Liver (tissue), 9 donors: Measurements from ENCODE around the gene IL1RAP. TPM values are rescaled to one million over a fixed set of nuclear protein-coding genes. Genes with fewer than 3 reads are reported as not detected.
A peak's percentile ranks its signal among the peaks of the same experiment; 100 is the strongest.

ENCODE experiments used
- DNase-seq: peaks from one replicate; pipeline ENCODE4 v3.0.0-alpha.2; 2017; ENCODE audit warnings: low spot score
- H3K27ac ChIP-seq, 2 donors: one replicate each; pipeline ENCODE4 v1.7.0; 2013; ENCODE audit warnings: inconsistent platforms in 2 of 2, low read length in 2 of 2, control low read depth in 1 of 2, low read depth in 1 of 2, mild to moderate bottlenecking in 1 of 2
- H3K27me3 ChIP-seq, 4 donors: one replicate each; pipeline versions ENCODE4 v1.6.1 to v1.7.0; 2013; ENCODE audit warnings: low read length in 3 of 4, inconsistent platforms in 1 of 4, mild to moderate bottlenecking in 1 of 4, moderate library complexity in 1 of 4; ENCODE audit not compliant: control insufficient read depth in 4 of 4, insufficient read depth in 4 of 4
- H3K36me3 ChIP-seq, 4 donors: one replicate each; pipeline versions ENCODE4 v1.6.1 to v1.7.0; 2013; ENCODE audit warnings: low read length in 3 of 4, mild to moderate bottlenecking in 3 of 4, low read depth in 1 of 4, moderate library complexity in 1 of 4; ENCODE audit not compliant: control insufficient read depth in 4 of 4, insufficient read depth in 3 of 4
- H3K4me1 ChIP-seq, 4 donors: one replicate each; pipeline versions ENCODE4 v1.6.1 to v1.7.0; 2013; ENCODE audit warnings: low read length in 3 of 4, mild to moderate bottlenecking in 3 of 4, moderate library complexity in 1 of 4; ENCODE audit not compliant: control insufficient read depth in 4 of 4, insufficient read depth in 4 of 4
- H3K4me3 ChIP-seq, 3 donors: one replicate each; pipeline versions ENCODE4 v1.6.1 to v1.7.0; 2013; ENCODE audit warnings: low read length in 3 of 3, control low read depth in 1 of 3, low read depth in 1 of 3, mild to moderate bottlenecking in 1 of 3
- H3K9ac ChIP-seq, 2 donors: one replicate each; pipeline ENCODE4 v1.7.0; 2013; ENCODE audit warnings: low read length in 2 of 2, mild to moderate bottlenecking in 2 of 2, moderate library complexity in 2 of 2, control low read depth in 1 of 2, low read depth in 1 of 2
- H3K9me3 ChIP-seq, 4 donors: one replicate each; pipeline versions ENCODE4 v1.6.1 to v1.7.0; 2013; ENCODE audit warnings: low read length in 3 of 4; ENCODE audit not compliant: control insufficient read depth in 4 of 4
- ATF3 ChIP-seq: IDR thresholded peaks from 2 replicates; pipeline ENCODE4 v1.6.1; 2016; ENCODE audit warnings: antibody characterized with exemption
- CTCF ChIP-seq: fragments of 150-350 bp; IDR thresholded peaks from 2 replicates; pipeline ENCODE4 v1.5.1; 2017; ENCODE audit warnings: improper control_type of control experiment, low read depth, low read length; ENCODE audit not compliant: missing input control
- EGR1 ChIP-seq, 2 donors: IDR thresholded peaks; 2 replicates each; pipeline ENCODE4 v1.6.1; 2016 to 2018; ENCODE audit warnings: antibody characterized with exemption in 2 of 2, low read depth in 2 of 2
- FOXA1 ChIP-seq: IDR thresholded peaks from 2 replicates; pipeline ENCODE4 v1.6.1; 2016; ENCODE audit warnings: antibody characterized with exemption
- FOXA2 ChIP-seq: IDR thresholded peaks from 2 replicates; pipeline ENCODE4 v1.6.1; 2016; ENCODE audit warnings: antibody characterized with exemption
- GABPA ChIP-seq, 2 donors: IDR thresholded peaks in 1 of 2; conservative IDR thresholded peaks in 1 of 2; 2 replicates each; pipeline ENCODE4 v1.6.1; 2016; ENCODE audit warnings: antibody characterized with exemption in 2 of 2, mild to moderate bottlenecking in 1 of 2, moderate library complexity in 1 of 2
- HNF4A ChIP-seq, 2 donors: conservative IDR thresholded peaks; 2 replicates each; pipeline ENCODE4 v1.6.1; 2016; ENCODE audit warnings: antibody characterized with exemption in 2 of 2, mild to moderate bottlenecking in 2 of 2
- HNF4G ChIP-seq: IDR thresholded peaks from 2 replicates; pipeline ENCODE4 v1.6.1; 2016; ENCODE audit warnings: antibody characterized with exemption
- JUND ChIP-seq, 2 donors: IDR thresholded peaks; 2 replicates each; pipeline ENCODE4 v1.6.1; 2016; ENCODE audit warnings: antibody characterized with exemption in 2 of 2
- MAX ChIP-seq: IDR thresholded peaks from 2 replicates; pipeline ENCODE4 v1.6.1; 2016; ENCODE audit warnings: antibody characterized with exemption
- NR2F2 ChIP-seq: IDR thresholded peaks from 2 replicates; pipeline ENCODE4 v1.6.1; 2016; ENCODE audit warnings: antibody characterized with exemption
- RAD21 ChIP-seq, 2 donors: IDR thresholded peaks; 2 replicates each; pipeline ENCODE4 v1.6.1; 2016; ENCODE audit warnings: antibody characterized with exemption in 2 of 2, mild to moderate bottlenecking in 2 of 2
- REST ChIP-seq: IDR thresholded peaks from 2 replicates; pipeline ENCODE4 v1.6.1; 2016; ENCODE audit warnings: antibody characterized with exemption, mild to moderate bottlenecking
- RXRA ChIP-seq, 2 donors: IDR thresholded peaks; 2 replicates each; pipeline ENCODE4 v1.6.1; 2017 to 2018; ENCODE audit warnings: antibody characterized with exemption in 2 of 2, mild to moderate bottlenecking in 1 of 2
- SP1 ChIP-seq: IDR thresholded peaks from 2 replicates; pipeline ENCODE4 v1.6.1; 2018; ENCODE audit warnings: antibody characterized with exemption, mild to moderate bottlenecking
- TAF1 ChIP-seq: conservative IDR thresholded peaks from 2 replicates; pipeline ENCODE4 v1.6.1; 2016; ENCODE audit warnings: antibody characterized with exemption, mild to moderate bottlenecking
- YY1 ChIP-seq: IDR thresholded peaks from 2 replicates; pipeline ENCODE4 v1.6.1; 2016; ENCODE audit warnings: antibody characterized with exemption, mild to moderate bottlenecking
- ZBTB33 ChIP-seq: IDR thresholded peaks from 2 replicates; pipeline ENCODE4 v1.6.1; 2016; ENCODE audit warnings: antibody characterized with exemption
- WGBS: extraction: QIAGEN DNeasy Blood & Tissue Kit; methylation state at CpG from one replicate; pipeline ENCODE4 v1.1.7; 2013; 5-methylcytosine and 5-hydroxymethylcytosine counted together
- polyA plus RNA-seq, 2 donors: library from polyadenylated mRNA; stranded (reverse) in 1 of 2; unstranded in 1 of 2; fragments of 200-250 nt in 1 of 2; fragments of >200 nt in 1 of 2; fragmentation: Nextera tagmentation in 1 of 2; extraction: Ambion mirVana in 1 of 2; gene quantifications; one replicate each; pipeline versions ENCODE4 v1.2.1 to v1.2.3, GENCODE V29; 2013 to 2015
- total RNA-seq, 2 donors: library from RNA; depleted of rRNA; stranded (reverse); fragments of >200 nt; gene quantifications; one replicate each; pipeline ENCODE4 v1.2.3, GENCODE V29; 2014
- donor health status: healthy.
- donor health status: healthy.
- donor health status: healthy.
- donor health status: healthy.
- donor health status: healthy.

Gene IL1RAP
- total and polyA plus RNA-seq, 4 donors: 53.7 to 230 (median 71.6) TPM

GRCh38 chr3:190554197-190554596 is 40.3 kb downstream of the IL1RAP start:
- no peak overlapping the region for H3K9ac ChIP-seq
- TF ChIP-seq REST: no peak
- H3K27ac ChIP-seq: no peak overlapping the region
- no peak overlapping the region for H3K4me3 ChIP-seq
- peaks cover 16 to 39% (median 30%) of the 10 kb centered on the region in 4 donors for H3K4me1 ChIP-seq
- DNase-seq: no peak
- peaks cover 0 to 18% (median 2%) of the 10 kb centered on the region in 4 donors for H3K36me3 ChIP-seq
- H3K27me3 ChIP-seq: no peaks in the 10 kb centered on the region
- WGBS: 96% methylated on average over 6 of the region's 6 CpGs
- no peaks in the 10 kb centered on the region for H3K9me3 ChIP-seq

- H3K9ac ChIP-seq: no peak overlapping the region
- no peaks in the 10 kb centered on the region for H3K27me3 ChIP-seq
- 49% methylated on average over 2 of the region's 2 CpGs for WGBS
- H3K4me3 ChIP-seq: no peak overlapping the region
- H3K27ac ChIP-seq: peak overlapping the region; percentile 34 to 52
- DNase-seq: no peak
- peaks cover 6 to 20% (median 12%) of the 10 kb centered on the region in 4 donors for H3K4me1 ChIP-seq
- peaks cover 0 to 16% (median 2%) of the 10 kb centered on the region in 4 donors for H3K36me3 ChIP-seq
- no peaks in the 10 kb centered on the region for H3K9me3 ChIP-seq
- TF ChIP-seq HNF4A (conservative IDR thresholded peaks at IDR 0.05): no peak
- TF ChIP-seq NR2F2: no peak
- no peak for TF ChIP-seq FOXA2
- TF ChIP-seq TAF1: no peak
- no peak for TF ChIP-seq CTCF
- TF ChIP-seq SP1: no peak
- TF ChIP-seq FOXA1: no peak
- TF ChIP-seq RXRA (IDR thresholded peaks at IDR 0.05): no peak
- no peak for TF ChIP-seq MAX
- no peak for TF ChIP-seq EGR1 (IDR thresholded peaks at IDR 0.05; ENCODE audit: low read depth in 2 of 2)
- TF ChIP-seq RAD21 (IDR thresholded peaks at IDR 0.05): no peak
- TF ChIP-seq ATF3: no peak
- TF ChIP-seq GABPA (IDR thresholded peaks at IDR 0.05 in 1 of 2, conservative IDR thresholded peaks at IDR 0.05 in 1 of 2): no peak
- no peak for TF ChIP-seq JUND (IDR thresholded peaks at IDR 0.05)
- no peak for TF ChIP-seq ZBTB33
- no peak for TF ChIP-seq HNF4G
- TF ChIP-seq REST: no peak
- TF ChIP-seq YY1: no peak
These were observed 42.5 kb downstream of the IL1RAP start for GRCh38 chr3:190556351-190556750.
